K562 (cell line): ENCODE results near the gene ZNF48. TPM values are rescaled to one million over a fixed set of nuclear protein-coding genes. Genes with fewer than 3 reads are reported as not detected.

Source experiments
- ATF7 ChIP-seq: fragments of 450-650 bp; IDR thresholded peaks from 2 replicates; pipeline ENCODE4 v1.7.1; 2014; ENCODE audit warnings: mild to moderate bottlenecking, moderate library complexity
- C11orf30 ChIP-seq: fragments of 450-650 bp; IDR thresholded peaks from 2 replicates; pipeline ENCODE4 v1.6.1; 2016; ENCODE audit warnings: low read depth, mild to moderate bottlenecking
- CREB1 ChIP-seq, 2 experiments: sonication (generic) in 1 of 2; formaldehyde crosslinking in 1 of 2; IDR thresholded peaks; 2 replicates each; pipeline versions ENCODE4 v1.6.1 to v1.8.0; 2012 to 2022; ENCODE audit warnings: inconsistent platforms in 1 of 2, mild to moderate bottlenecking in 1 of 2, missing genetic modification reagents in 1 of 2, moderate library complexity in 1 of 2
- DDX20 ChIP-seq: fragments of 450-650 bp; IDR thresholded peaks from 2 replicates; pipeline ENCODE4 v1.6.1; 2016; ENCODE audit warnings: missing genetic modification characterization, low read depth, mild to moderate bottlenecking, missing compliant biosample characterization, moderate library complexity
- EP400 ChIP-seq: fragments of 450-650 bp; IDR thresholded peaks from 2 replicates; pipeline ENCODE4 v1.6.1; 2017; ENCODE audit warnings: antibody characterized with exemption, mild to moderate bottlenecking, moderate library complexity
- MYC ChIP-seq, 2 experiments: fragments of 250-450 bp in 1 of 2; sonication (Bioruptor Pico) in 1 of 2; IDR thresholded peaks; 2 replicates each; pipeline versions ENCODE4 v1.5.1 to v1.6.1; 2012 to 2021; ENCODE audit warnings: low read depth in 2 of 2, borderline replicate concordance in 1 of 2, improper control_type of control experiment in 1 of 2, low read length in 1 of 2, mild to moderate bottlenecking in 1 of 2, moderate library complexity in 1 of 2
- NBN ChIP-seq: fragments of 450-650 bp; IDR thresholded peaks from 2 replicates; pipeline ENCODE4 v1.6.1; 2016; ENCODE audit warnings: low read depth, mild to moderate bottlenecking
- NCOA1 ChIP-seq: fragments of 450-650 bp; IDR thresholded peaks from 2 replicates; pipeline ENCODE4 v1.6.1; 2016; ENCODE audit warnings: low read depth
- NR2C2 ChIP-seq, 2 experiments: fragments of 200-800 bp in 1 of 2; sonication (Bioruptor generic) in 1 of 2; sonication (generic) in 1 of 2; formaldehyde crosslinking in 1 of 2; IDR thresholded peaks; 2 replicates each; pipeline versions ENCODE4 v1.6.1 to v1.8.0; 2016 to 2022; ENCODE audit warnings: mild to moderate bottlenecking in 1 of 2, missing compliant biosample characterization in 1 of 2, missing genetic modification characterization in 1 of 2, missing genetic modification reagents in 1 of 2
- PPARD ChIP-seq: fragments of 250-450 bp; sonication (Bioruptor Pico); IDR thresholded peaks from 2 replicates; pipeline ENCODE4 v1.8.0; 2022; ENCODE audit warnings: inconsistent platforms, mild to moderate bottlenecking, moderate library complexity
- RBM15 ChIP-seq: fragments of 200-400 bp; formaldehyde crosslinking; IDR thresholded peaks from 2 replicates; pipeline ENCODE4 v1.6.1; 2018; ENCODE audit warnings: mild to moderate bottlenecking, low read length, moderate library complexity; ENCODE audit not compliant: insufficient read depth
- SIN3A ChIP-seq, 2 experiments: fragments of 150-350 bp in 1 of 2; IDR thresholded peaks; 2 replicates each; pipeline ENCODE4 v1.6.1; 2011 to 2016; ENCODE audit warnings: borderline replicate concordance in 2 of 2, low read depth in 2 of 2, low read length in 2 of 2, mild to moderate bottlenecking in 2 of 2, moderate library complexity in 2 of 2; ENCODE audit not compliant: control insufficient read depth in 1 of 2
- TAF1 ChIP-seq: IDR thresholded peaks from 2 replicates; pipeline ENCODE4 v1.6.1; 2011; ENCODE audit warnings: mild to moderate bottlenecking, low read length, moderate library complexity; ENCODE audit not compliant: insufficient read depth, control insufficient read depth, severe bottlenecking; ENCODE audit errors: extremely low read depth
- TEAD2 ChIP-seq: fragments of 450-650 bp; IDR thresholded peaks from 2 replicates; pipeline ENCODE4 v1.6.1; 2016; ENCODE audit warnings: missing genetic modification characterization, control low read depth, missing compliant biosample characterization
- ZEB2 ChIP-seq: fragments of 450-650 bp; IDR thresholded peaks from 2 replicates; pipeline ENCODE4 v1.6.1; 2016
- ZKSCAN1 ChIP-seq: fragments of 150-350 bp; IDR thresholded peaks from 2 replicates; pipeline ENCODE4 v1.6.1; 2016; ENCODE audit warnings: low read depth, low read length
- ZNF316 ChIP-seq: fragments of 450-650 bp; IDR thresholded peaks from 2 replicates; pipeline ENCODE4 v1.6.1; 2016
- polyA plus RNA-seq, 8 experiments: library from polyadenylated mRNA; depleted of rRNA in 4 of 8; stranded (reverse) in 5 of 8; unstranded in 3 of 8; fragments of >200 nt; fragmentation: Nextera tagmentation in 2 of 8; fragmentation: Illumina TruSeq in 1 of 8; extraction: Ambion mirVana in 2 of 8; extraction: Trizol in 1 of 8; gene quantifications; 2 replicates each; pipeline versions ENCODE4 v1.2.1 to v1.2.3, GENCODE V29; 2011 to 2014; ENCODE audit warnings: inconsistent platforms in 1 of 8, missing spikeins in 1 of 8
- total RNA-seq, 7 experiments: library from RNA; depleted of rRNA in 6 of 7; stranded (reverse); fragments of >200 nt in 6 of 7; fragmentation: Illumina TruSeq in 2 of 7; extraction: Trizol in 2 of 7; gene quantifications; 2 replicates each; pipeline versions ENCODE4 v1.2.1 to v1.2.3, GENCODE V29; 2011 to 2021; ENCODE audit warnings: low replicate concordance in 1 of 7
- TF ChIP-seq, protein P1 (sequence below), 2 experiments: fragments of 450-650 bp in 1 of 2; IDR thresholded peaks; 2 replicates each; pipeline ENCODE4 v1.6.1; 2011 to 2017; ENCODE audit warnings: low read depth in 2 of 2, antibody characterized with exemption in 1 of 2, borderline replicate concordance in 1 of 2, low read length in 1 of 2, mild to moderate bottlenecking in 1 of 2, mixed read lengths in 1 of 2; ENCODE audit not compliant: control insufficient read depth in 1 of 2
- TF ChIP-seq, protein P2 (sequence below), 2 experiments: fragments of 450-650 bp; IDR thresholded peaks; 2 replicates each; pipeline ENCODE4 v1.6.1; 2016
- TF ChIP-seq, protein P3 (sequence below): fragments of 250-450 bp; sonication (Bioruptor Pico); IDR thresholded peaks from 2 replicates; pipeline ENCODE4 v1.4.0; 2020; ENCODE audit warnings: borderline replicate concordance

ZNF48 gene
- total and polyA plus RNA-seq, 9 of the 15 experiments (the other 6 are each of a cell fraction or from before 2014, with no cell fraction given), result 0.38 to 11.6 (median 4.7) TPM

DNA sequence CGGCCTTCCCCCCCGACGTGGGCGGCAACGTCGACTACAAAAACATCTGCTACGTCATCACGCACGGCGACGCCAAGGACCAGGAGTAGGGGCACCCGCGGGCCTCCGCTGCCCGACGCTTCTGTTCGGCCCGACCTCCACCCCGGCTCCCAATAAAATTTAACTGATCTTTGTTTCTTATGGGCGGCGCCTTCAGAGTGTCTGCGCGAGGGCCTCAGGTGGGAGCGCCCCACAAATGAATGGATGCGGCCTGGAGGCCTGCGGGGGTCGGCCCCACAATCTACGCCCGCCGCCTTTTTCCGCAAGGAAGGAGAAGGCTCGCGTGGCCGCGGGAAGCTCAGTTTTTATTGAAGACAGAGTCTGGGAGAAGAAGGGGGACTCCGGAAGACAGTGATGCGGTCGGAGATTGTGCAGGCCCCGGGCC is 17.4 kb upstream of the ZNF48 start (continued):
- TF ChIP-seq MYC (IDR thresholded peaks at IDR 0.05; ENCODE audit: low read depth, low read length), result peak; percentile 55; the same call in 1 of the 2 replicates
- peak; percentile 57; the same call in 1 of the 2 replicates for TF ChIP-seq MYC (CRISPR knock-in tag; IDR thresholded peaks at IDR 0.05; ENCODE audit: borderline replicate concordance, low read depth)
- TF ChIP-seq ZNF316, result peak; percentile 75
- no peak for TF ChIP-seq RBM15
- TF ChIP-seq EP400, result peak; percentile 75; the same call in 1 of the 2 replicates
- no peak for TF ChIP-seq PPARD (CRISPR knock-in tag)
- TF ChIP-seq TEAD2 (tag), result no peak
- TF ChIP-seq ZKSCAN1, result peak; percentile 7; the same call in 1 of the 2 replicates
- TF ChIP-seq, protein P1, sequence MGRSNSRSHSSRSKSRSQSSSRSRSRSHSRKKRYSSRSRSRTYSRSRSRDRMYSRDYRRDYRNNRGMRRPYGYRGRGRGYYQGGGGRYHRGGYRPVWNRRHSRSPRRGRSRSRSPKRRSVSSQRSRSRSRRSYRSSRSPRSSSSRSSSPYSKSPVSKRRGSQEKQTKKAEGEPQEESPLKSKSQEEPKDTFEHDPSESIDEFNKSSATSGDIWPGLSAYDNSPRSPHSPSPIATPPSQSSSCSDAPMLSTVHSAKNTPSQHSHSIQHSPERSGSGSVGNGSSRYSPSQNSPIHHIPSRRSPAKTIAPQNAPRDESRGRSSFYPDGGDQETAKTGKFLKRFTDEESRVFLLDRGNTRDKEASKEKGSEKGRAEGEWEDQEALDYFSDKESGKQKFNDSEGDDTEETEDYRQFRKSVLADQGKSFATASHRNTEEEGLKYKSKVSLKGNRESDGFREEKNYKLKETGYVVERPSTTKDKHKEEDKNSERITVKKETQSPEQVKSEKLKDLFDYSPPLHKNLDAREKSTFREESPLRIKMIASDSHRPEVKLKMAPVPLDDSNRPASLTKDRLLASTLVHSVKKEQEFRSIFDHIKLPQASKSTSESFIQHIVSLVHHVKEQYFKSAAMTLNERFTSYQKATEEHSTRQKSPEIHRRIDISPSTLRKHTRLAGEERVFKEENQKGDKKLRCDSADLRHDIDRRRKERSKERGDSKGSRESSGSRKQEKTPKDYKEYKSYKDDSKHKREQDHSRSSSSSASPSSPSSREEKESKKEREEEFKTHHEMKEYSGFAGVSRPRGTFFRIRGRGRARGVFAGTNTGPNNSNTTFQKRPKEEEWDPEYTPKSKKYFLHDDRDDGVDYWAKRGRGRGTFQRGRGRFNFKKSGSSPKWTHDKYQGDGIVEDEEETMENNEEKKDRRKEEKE (IDR thresholded peaks at IDR 0.05; ENCODE audit: borderline replicate concordance in 1 of 2, control insufficient read depth in 1 of 2, low read depth in 2 of 2, low read length in 1 of 2), result no peak
- TF ChIP-seq, protein P2, sequence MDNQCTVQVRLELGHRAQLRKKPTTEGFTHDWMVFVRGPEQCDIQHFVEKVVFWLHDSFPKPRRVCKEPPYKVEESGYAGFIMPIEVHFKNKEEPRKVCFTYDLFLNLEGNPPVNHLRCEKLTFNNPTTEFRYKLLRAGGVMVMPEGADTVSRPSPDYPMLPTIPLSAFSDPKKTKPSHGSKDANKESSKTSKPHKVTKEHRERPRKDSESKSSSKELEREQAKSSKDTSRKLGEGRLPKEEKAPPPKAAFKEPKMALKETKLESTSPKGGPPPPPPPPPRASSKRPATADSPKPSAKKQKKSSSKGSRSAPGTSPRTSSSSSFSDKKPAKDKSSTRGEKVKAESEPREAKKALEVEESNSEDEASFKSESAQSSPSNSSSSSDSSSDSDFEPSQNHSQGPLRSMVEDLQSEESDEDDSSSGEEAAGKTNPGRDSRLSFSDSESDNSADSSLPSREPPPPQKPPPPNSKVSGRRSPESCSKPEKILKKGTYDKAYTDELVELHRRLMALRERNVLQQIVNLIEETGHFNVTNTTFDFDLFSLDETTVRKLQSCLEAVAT (IDR thresholded peaks at IDR 0.05), result 0 out of 4 replicates have a peak, but pooled peaks of 1 of the 2 experiments have one; percentile 11
- peak; percentile 80 for TF ChIP-seq ATF7
- TF ChIP-seq NCOA1, result 0 out of 2 replicates have a peak, but pooled peaks have one; percentile 13
- TF ChIP-seq SIN3A (IDR thresholded peaks at IDR 0.05; ENCODE audit: borderline replicate concordance in 2 of 2, control insufficient read depth in 1 of 2, low read depth in 2 of 2, low read length in 2 of 2), result peak in 1 of 2 experiments; percentile 5; a peak in 1 of 4 replicates
- TF ChIP-seq TAF1, result peak; percentile 78
- peak; percentile 71; the same call in 1 of the 2 replicates for TF ChIP-seq C11orf30
- TF ChIP-seq ZEB2, result no peak
- no peak for TF ChIP-seq DDX20
- no peak for TF ChIP-seq NR2C2 (CRISPR knock-in tag; IDR thresholded peaks at IDR 0.05)
- TF ChIP-seq NR2C2 (tag; IDR thresholded peaks at IDR 0.05), result peak; percentile 65
- TF ChIP-seq, protein P3, sequence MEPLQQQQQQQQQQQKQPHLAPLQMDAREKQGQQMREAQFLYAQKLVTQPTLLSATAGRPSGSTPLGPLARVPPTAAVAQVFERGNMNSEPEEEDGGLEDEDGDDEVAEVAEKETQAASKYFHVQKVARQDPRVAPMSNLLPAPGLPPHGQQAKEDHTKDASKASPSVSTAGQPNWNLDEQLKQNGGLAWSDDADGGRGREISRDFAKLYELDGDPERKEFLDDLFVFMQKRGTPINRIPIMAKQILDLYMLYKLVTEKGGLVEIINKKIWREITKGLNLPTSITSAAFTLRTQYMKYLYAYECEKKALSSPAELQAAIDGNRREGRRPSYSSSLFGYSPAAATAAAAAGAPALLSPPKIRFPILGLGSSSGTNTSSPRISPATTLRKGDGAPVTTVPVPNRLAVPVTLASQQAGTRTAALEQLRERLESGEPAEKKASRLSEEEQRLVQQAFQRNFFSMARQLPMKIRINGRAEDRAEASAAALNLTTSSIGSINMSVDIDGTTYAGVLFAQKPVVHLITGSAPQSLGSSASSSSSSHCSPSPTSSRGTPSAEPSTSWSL (CRISPR knock-in tag), result no peak
- TF ChIP-seq CREB1 (IDR thresholded peaks at IDR 0.05), result peak; percentile 81
- TF ChIP-seq CREB1 (CRISPR knock-in tag; IDR thresholded peaks at IDR 0.05), result peak; percentile 82
- peak; percentile 66 for TF ChIP-seq NBN
